ENCODE data around the gene GATC. TPM values are rescaled to one million over a fixed set of nuclear protein-coding genes. Genes with fewer than 3 reads are reported as not detected.
"Not testable (repeated sequence)": the region's sequence is repeated elsewhere in the genome, so short reads cannot be mapped to it uniquely, and the experiment has no call there.

GATC gene
- polyA plus RNA-seq, 1 donor (not counting 4 experiments of a cell fraction or from before 2014, with no cell fraction given): 22.4 TPM

GRCh38 chr12:120485961-120486881, 40.0 kb downstream of the GATC start:
- Histone ChIP-seq H2AFZ (ENCODE audit: control insufficient read depth, low read length) (no peak overlapping the region), H3K9me1 (ENCODE audit: control insufficient read depth, extremely low read depth, insufficient read depth, low read length) (peaks cover 2% of the 10 kb centered on the region), H3K9ac (ENCODE audit: control insufficient read depth, extremely low read depth, insufficient read depth, low read length) (no peak overlapping the region), H3K27me3 (ENCODE audit: control insufficient read depth, extremely low read depth, insufficient read depth, low read length) (no peaks in the 10 kb centered on the region), H3K4me2 (ENCODE audit: control insufficient read depth, extremely low read depth, insufficient read depth, low read depth, low read length) (no peak overlapping the region), H3K9me3 (ENCODE audit: control insufficient read depth, low read depth, low read length) (no peaks in the 10 kb centered on the region), H3K36me3 (ENCODE audit: control insufficient read depth in 2 of 2, extremely low read depth in 1 of 2, insufficient read depth in 2 of 2, low read length in 2 of 2) (peaks cover 0 to 6% of the 10 kb centered on the region in 2 experiments), H3K27ac (ENCODE audit: control insufficient read depth, insufficient read depth, low read length) (no peak overlapping the region), H3K79me2 (ENCODE audit: control insufficient read depth, insufficient read depth, low read length) (peaks cover 2% of the 10 kb centered on the region), H4K20me1 (ENCODE audit: control insufficient read depth, extremely low read depth, insufficient read depth, low read length) (peaks cover 2% of the 10 kb centered on the region), H3K4me1 (ENCODE audit: control insufficient read depth, extremely low read depth, insufficient read depth, low read length) (no peaks in the 10 kb centered on the region), H3K4me3 (ENCODE audit: control insufficient read depth in 2 of 3, extremely low read depth in 1 of 3, insufficient read depth in 2 of 3, low read depth in 1 of 3, low read length in 3 of 3) (no peak overlapping the region)
- dilution Hi-C loops (cut with MboI; ENCODE audit: extremely low pct_ligation_motif_present, low sequenced_read_pairs): no loop called here
- no peak for TF ChIP-seq CTCF (optimal IDR thresholded peaks at IDR 0.05 in 1 of 3, IDR thresholded peaks at IDR 0.05 in 1 of 3, conservative IDR thresholded peaks at IDR 0.05 in 1 of 3; ENCODE audit: extremely low read depth in 1 of 3, insufficient read depth in 2 of 3, low read length in 3 of 3)
- no peak for TF ChIP-seq EZH2 (IDR thresholded peaks at IDR 0.05; ENCODE audit: low read length)
- DNase-seq (ENCODE audit: low read depth, low spot score): no peak
- FAIRE-seq: no peak

- H3K4me2 ChIP-seq (ENCODE audit: control insufficient read depth, extremely low read depth, insufficient read depth, low read depth, low read length); H3K27me3 ChIP-seq (ENCODE audit: control insufficient read depth, extremely low read depth, insufficient read depth, low read length); H3K79me2 ChIP-seq (ENCODE audit: control insufficient read depth, insufficient read depth, low read length); H3K9me3 ChIP-seq (ENCODE audit: control insufficient read depth, low read depth, low read length); H2AFZ ChIP-seq (ENCODE audit: control insufficient read depth, low read length); H3K36me3 ChIP-seq (ENCODE audit: control insufficient read depth in 2 of 2, extremely low read depth in 1 of 2, insufficient read depth in 2 of 2, low read length in 2 of 2); H3K4me3 ChIP-seq (ENCODE audit: control insufficient read depth in 2 of 3, extremely low read depth in 1 of 3, insufficient read depth in 2 of 3, low read depth in 1 of 3, low read length in 3 of 3); H3K9ac ChIP-seq (ENCODE audit: control insufficient read depth, extremely low read depth, insufficient read depth, low read length); H3K27ac ChIP-seq (ENCODE audit: control insufficient read depth, insufficient read depth, low read length); H4K20me1 ChIP-seq (ENCODE audit: control insufficient read depth, extremely low read depth, insufficient read depth, low read length); H3K4me1 ChIP-seq (ENCODE audit: control insufficient read depth, extremely low read depth, insufficient read depth, low read length); FAIRE-seq; DNase-seq (ENCODE audit: low read depth, low spot score); H3K9me1 ChIP-seq (ENCODE audit: control insufficient read depth, extremely low read depth, insufficient read depth, low read length); dilution Hi-C loops (cut with MboI; ENCODE audit: extremely low pct_ligation_motif_present, low sequenced_read_pairs): not testable (repeated sequence)
Observed at GRCh38 chr12:120487552-120487951, 41.3 kb downstream of the GATC start.

All from keratinocyte (primary cell).